ENCODE results near the gene PCDHA9. TPM values are rescaled to one million over a fixed set of nuclear protein-coding genes. Genes with fewer than 3 reads are reported as not detected.
"Not testable (repeated sequence)": the region's sequence is repeated elsewhere in the genome, so short reads cannot be mapped to it uniquely, and the experiment has no call there.

PCDHA9 gene
- total RNA-seq, 1 donor from 2014 or later = not detected

DNA sequence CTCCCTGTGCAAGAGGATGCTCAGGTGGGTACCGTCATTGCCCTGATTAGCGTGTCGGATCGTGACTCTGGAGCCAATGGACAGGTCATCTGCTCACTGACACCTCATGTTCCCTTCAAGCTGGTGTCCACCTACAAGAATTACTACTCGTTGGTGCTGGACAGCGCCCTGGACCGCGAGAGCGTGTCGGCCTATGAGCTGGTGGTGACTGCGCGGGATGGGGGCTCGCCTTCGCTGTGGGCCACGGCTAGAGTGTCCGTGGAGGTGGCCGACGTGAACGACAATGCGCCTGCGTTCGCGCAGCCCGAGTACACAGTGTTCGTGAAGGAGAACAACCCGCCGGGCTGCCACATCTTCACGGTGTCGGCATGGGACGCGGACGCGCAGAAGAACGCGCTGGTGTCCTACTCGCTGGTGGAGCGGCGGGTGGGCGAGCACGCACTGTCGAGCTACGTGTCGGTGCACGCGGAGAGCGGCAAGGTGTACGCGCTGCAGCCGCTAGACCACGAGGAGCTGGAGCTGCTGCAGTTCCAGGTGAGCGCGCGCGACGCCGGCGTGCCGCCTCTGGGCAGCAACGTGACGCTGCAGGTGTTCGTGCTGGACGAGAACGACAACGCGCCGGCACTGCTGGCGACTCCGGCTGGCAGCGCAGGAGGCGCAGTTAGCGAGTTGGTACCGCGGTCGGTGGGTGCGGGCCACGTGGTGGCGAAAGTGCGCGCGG, 28.5 kb downstream of the PCDHA9 start:
- intact Hi-C loops (cut with micrococcal nuclease) = not testable (repeated sequence)

DNA sequence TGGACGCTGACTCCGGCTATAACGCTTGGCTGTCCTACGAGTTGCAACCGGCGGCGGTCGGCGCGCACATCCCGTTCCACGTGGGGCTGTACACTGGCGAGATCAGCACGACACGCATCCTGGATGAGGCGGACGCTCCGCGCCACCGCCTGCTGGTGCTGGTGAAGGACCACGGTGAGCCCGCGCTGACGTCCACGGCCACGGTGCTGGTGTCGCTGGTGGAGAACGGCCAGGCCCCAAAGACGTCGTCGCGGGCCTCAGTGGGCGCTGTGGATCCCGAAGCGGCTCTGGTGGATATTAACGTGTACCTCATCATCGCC, 29.0 kb downstream of the PCDHA9 start:
- intact Hi-C loops (cut with micrococcal nuclease) = no loop called here

DNA sequence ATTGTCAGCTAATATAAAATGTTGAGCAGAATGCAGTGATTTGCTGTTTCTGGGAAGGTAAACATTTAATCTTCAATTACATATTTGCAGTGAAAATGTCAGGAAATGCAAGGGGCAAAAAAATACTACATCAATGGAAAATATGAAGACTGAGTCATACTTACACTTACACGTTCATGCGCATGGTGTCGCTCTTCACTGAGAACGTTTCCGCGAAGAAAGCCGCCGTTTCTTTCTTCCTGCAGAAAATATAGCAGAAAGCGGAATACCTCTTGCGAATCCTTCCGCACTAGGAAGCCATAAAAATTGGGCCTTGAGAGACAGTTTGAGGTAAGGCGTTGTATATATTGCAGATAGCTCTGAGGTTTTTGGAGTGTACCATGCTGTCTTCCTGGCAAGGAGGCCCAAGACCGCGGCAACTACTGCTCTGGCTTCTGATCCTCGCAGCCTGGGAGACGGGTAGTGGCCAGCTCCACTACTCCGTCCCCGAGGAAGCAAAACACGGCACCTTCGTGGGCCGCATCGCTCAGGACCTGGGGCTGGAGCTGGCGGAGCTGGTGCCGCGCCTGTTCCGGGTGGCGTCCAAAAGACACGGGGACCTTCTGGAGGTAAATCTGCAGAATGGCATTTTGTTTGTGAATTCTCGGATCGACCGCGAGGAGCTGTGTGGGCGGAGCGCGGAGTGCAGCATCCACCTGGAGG, 33.9 kb downstream of the PCDHA9 start, which contains the start of gene PCDHA13:
Gene PCDHA13 (plus strand): TSS at position 236 of the 702 bp plus-strand sequence. CDS start 145 bp downstream, at position 381.
- intact Hi-C loops (cut with micrococcal nuclease) = loop anchor here (5.0 to 10.0 kb wide), 2 partner anchors 90 to 273 kb away; partner anchors contain the start of genes PCDHA2 and PCDHB6

DNA sequence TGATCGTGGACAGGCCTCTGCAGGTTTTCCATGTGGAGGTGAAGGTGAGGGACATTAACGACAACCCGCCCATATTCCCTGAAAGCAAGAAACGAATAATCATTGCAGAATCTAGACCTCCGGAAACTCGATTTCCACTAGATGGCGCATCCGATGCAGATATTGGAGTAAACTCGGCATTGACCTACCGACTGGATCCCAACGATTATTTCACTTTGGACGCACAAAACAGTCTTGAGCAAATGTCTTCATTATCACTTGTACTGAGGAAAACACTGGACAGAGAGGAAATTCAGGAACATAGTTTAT, 34.4 kb downstream of the PCDHA9 start:
- intact Hi-C loops (cut with micrococcal nuclease) = loop anchor here (5.0 to 10.0 kb wide), 2 partner anchors 90 to 272 kb away; partner anchors contain the start of genes PCDHA2 and PCDHB6

DNA sequence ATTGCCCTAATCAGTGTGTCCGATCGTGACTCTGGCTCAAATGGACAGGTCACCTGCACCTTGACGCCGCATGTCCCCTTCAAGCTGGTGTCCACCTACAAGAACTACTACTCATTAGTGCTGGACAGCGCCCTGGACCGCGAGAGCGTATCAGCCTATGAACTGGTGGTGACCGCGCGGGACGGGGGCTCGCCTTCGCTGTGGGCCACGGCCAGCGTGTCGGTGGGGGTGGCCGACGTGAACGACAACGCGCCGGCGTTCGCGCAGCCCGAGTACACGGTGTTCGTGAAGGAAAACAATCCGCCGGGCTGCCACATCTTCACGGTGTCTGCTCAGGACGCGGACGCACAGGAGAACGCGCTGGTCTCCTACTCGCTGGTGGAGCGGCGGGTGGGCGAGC, 35.2 kb downstream of the PCDHA9 start:
- intact Hi-C loops (cut with micrococcal nuclease) = loop anchor here (5.0 to 10.0 kb wide), 2 partner anchors 91 to 271 kb away; partner anchors contain the start of genes PCDHA2 and PCDHB6

DNA sequence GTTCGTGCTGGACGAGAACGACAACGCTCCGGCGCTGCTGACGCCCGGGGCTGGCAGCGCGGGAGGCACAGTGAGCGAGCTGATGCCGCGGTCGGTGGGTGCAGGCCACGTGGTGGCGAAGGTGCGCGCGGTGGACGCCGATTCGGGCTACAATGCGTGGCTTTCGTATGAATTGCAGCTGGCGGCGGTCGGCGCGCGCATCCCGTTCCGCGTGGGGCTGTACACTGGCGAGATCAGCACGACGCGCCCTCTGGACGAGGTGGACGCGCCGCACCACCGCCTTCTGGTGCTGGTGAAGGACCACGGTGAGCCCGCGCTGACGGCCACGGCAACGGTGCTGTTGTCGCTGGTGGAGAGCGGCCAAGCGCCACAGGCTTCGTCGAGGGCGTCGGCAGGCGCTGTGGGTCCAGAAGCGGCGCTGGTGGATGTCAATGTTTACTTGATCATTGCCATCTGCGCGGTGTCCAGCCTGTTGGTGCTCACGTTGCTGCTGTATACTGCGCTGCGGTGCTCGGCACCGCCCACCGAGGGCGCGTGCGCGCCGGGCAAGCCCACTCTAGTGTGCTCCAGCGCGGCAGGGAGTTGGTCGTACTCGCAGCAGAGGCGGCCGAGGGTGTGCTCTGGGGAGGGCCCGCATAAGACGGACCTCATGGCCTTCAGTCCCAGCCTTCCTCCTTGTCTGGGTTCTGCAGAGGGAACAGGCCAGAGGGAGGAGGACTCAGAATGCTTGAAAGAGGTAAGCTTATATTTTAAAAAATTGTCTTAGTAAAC, 35.9 kb downstream of the PCDHA9 start:
- intact Hi-C loops (cut with micrococcal nuclease) = loop anchor here (5.0 to 10.0 kb wide), 2 partner anchors 92 to 271 kb away; partner anchors contain the start of genes PCDHA2 and PCDHB6

Other genes starting within 250 kb of the PCDHA9 start
- gene CD14, start 215.2 kb upstream of the PCDHA9 start, total RNA-seq = 0.51 and 0.56 TPM in 2 replicates
- gene TMCO6, start 208.9 kb upstream of the PCDHA9 start, total RNA-seq = 25.6 and 28.6 TPM in 2 replicates
- 67.9 and 72.9 TPM in 2 replicates for gene NDUFA2, start 200.8 kb upstream of the PCDHA9 start, total RNA-seq
- 117 and 120 TPM in 2 replicates for gene IK, start 200.6 kb upstream of the PCDHA9 start, total RNA-seq
- gene WDR55, start 183.5 kb upstream of the PCDHA9 start, total RNA-seq = 33.0 and 35.7 TPM in 2 replicates
- 3.9 and 4.5 TPM in 2 replicates for gene DND1, start 174.8 kb upstream of the PCDHA9 start, total RNA-seq
- 92.9 and 96.9 TPM in 2 replicates for gene HARS1, start 157.0 kb upstream of the PCDHA9 start, total RNA-seq
- 32.0 and 34.6 TPM in 2 replicates for gene HARS2, start 156.9 kb upstream of the PCDHA9 start, total RNA-seq
- gene ZMAT2, start 147.9 kb upstream of the PCDHA9 start, total RNA-seq = 62.0 and 63.3 TPM in 2 replicates
- gene PCDHA1, start 62.2 kb upstream of the PCDHA9 start, total RNA-seq = not detected in 2 replicates
- gene PCDHA2, start 53.5 kb upstream of the PCDHA9 start, total RNA-seq = not detected in 2 replicates
- not detected in 2 replicates for gene PCDHA3, start 47.3 kb upstream of the PCDHA9 start, total RNA-seq
- gene PCDHA4, start 41.3 kb upstream of the PCDHA9 start, total RNA-seq = not detected in 2 replicates
- gene PCDHA5, start 26.8 kb upstream of the PCDHA9 start, total RNA-seq = not detected in 2 replicates
- not detected in 2 replicates for gene PCDHA6, start 20.4 kb upstream of the PCDHA9 start, total RNA-seq
- not detected in 2 replicates for gene PCDHA7, start 14.1 kb upstream of the PCDHA9 start, total RNA-seq
- not detected in 2 replicates for gene PCDHA8, start 7.2 kb upstream of the PCDHA9 start, total RNA-seq
- not detected in 2 replicates for gene PCDHA10, start 7.5 kb downstream of the PCDHA9 start, total RNA-seq
- gene PCDHA11, start 20.6 kb downstream of the PCDHA9 start, total RNA-seq = not detected in 2 replicates
- gene PCDHA12, start 26.9 kb downstream of the PCDHA9 start, total RNA-seq = not detected in 2 replicates
- gene PCDHA13, start 33.7 kb downstream of the PCDHA9 start, total RNA-seq = not detected in 2 replicates
- not detected in 2 replicates for gene PCDHAC1, start 77.9 kb downstream of the PCDHA9 start, total RNA-seq
- gene PCDHAC2, start 118.1 kb downstream of the PCDHA9 start, total RNA-seq = not detected in 2 replicates
- gene PCDHB1, start 203.0 kb downstream of the PCDHA9 start, total RNA-seq = not detected in 2 replicates
- gene PCDHB2, start 246.2 kb downstream of the PCDHA9 start, total RNA-seq = 0.07 TPM in 1 of 2 replicates, not detected in the other